Caki2 (cell line): ENCODE results near the gene ZNF846. TPM values are rescaled to one million over a fixed set of nuclear protein-coding genes. Genes with fewer than 3 reads are reported as not detected.
"Not testable (repeated sequence)": the region's sequence is repeated elsewhere in the genome, so short reads cannot be mapped to it uniquely, and the experiment has no call there.

Experiments used
- DNase-seq: peaks from one replicate; pipeline ENCODE4 v3.0.0-alpha.2; 2015; ENCODE audit warnings: low read depth
- in situ Hi-C: cut with HindIII; loops from 2 replicates; pipeline ENCODE4 v1.10.0; 2016; ENCODE audit warnings: low sequenced_read_pairs, low pct_unique_long_range_greater_than_20kb, mixed read lengths
- total RNA-seq: library from RNA; depleted of rRNA; stranded (reverse); fragments of >200 nt; shearing (Covaris generic); gene quantifications from 2 replicates; pipeline ENCODE4 v1.2.3, GENCODE V29; 2014; ENCODE audit warnings: low replicate concordance

ZNF846 gene
- total RNA-seq, 1 experiment from 2014 or later: 3.8 TPM

GRCh38 chr19:9786342-9786741 lies 17.8 kb upstream of the ZNF846 start:
- no peak for DNase-seq
- in situ Hi-C loops: no loop called here

GRCh38 chr19:9785367-9786331 lies 17.1 kb upstream of the ZNF846 start:
- in situ Hi-C loops: no loop called here
- peak; percentile 77 for DNase-seq

- in situ Hi-C loops: not testable (repeated sequence)
Observed at GRCh38 chr19:9784163-9784496, 15.6 kb upstream of the ZNF846 start.

GRCh38 chr19:9782338-9782737 lies 13.8 kb upstream of the ZNF846 start:
- DNase-seq: no peak
- in situ Hi-C loops: no loop called here

More at GRCh38 chr19:9784163-9784496, 15.6 kb upstream of the ZNF846 start:
- DNase-seq: peak; percentile 12

GRCh38 chr19:9757544-9758501 lies 10.7 kb downstream of the ZNF846 start:
- in situ Hi-C loops: no loop called here

GRCh38 chr19:9752701-9753443 lies 15.7 kb downstream of the ZNF846 start:
- DNase-seq: no peak
- in situ Hi-C loops: no loop called here

More at GRCh38 chr19:9757544-9758501, 10.7 kb downstream of the ZNF846 start:
- DNase-seq: no peak

GRCh38 chr19:9751446-9751845 lies 17.1 kb downstream of the ZNF846 start:
- DNase-seq: no peak
- in situ Hi-C loops: no loop called here

- no peak for DNase-seq
- in situ Hi-C loops: no loop called here
Observed at GRCh38 chr19:9741476-9742171, 26.9 kb downstream of the ZNF846 start.

GRCh38 chr19:9735986-9736385 lies 32.6 kb downstream of the ZNF846 start:
- DNase-seq: no peak
- in situ Hi-C loops: no loop called here

- in situ Hi-C loops, DNase-seq: not testable (repeated sequence)
Observed at GRCh38 chr19:9730056-9730455, 38.5 kb downstream of the ZNF846 start.

GRCh38 chr19:9729162-9729561 lies 39.4 kb downstream of the ZNF846 start:
- in situ Hi-C loops: no loop called here
- no peak for DNase-seq

GRCh38 chr19:9727644-9728043 lies 40.9 kb downstream of the ZNF846 start:
- no peak for DNase-seq
- in situ Hi-C loops: no loop called here

GRCh38 chr19:9725508-9726201 lies 42.9 kb downstream of the ZNF846 start:
- DNase-seq, in situ Hi-C loops: not testable (repeated sequence)

- DNase-seq: no peak
- in situ Hi-C loops: no loop called here
Observed at GRCh38 chr19:9724157-9724556, 44.4 kb downstream of the ZNF846 start.

- in situ Hi-C loops: no loop called here
- DNase-seq: no peak
Observed at GRCh38 chr19:9721861-9722260, 46.7 kb downstream of the ZNF846 start.

GRCh38 chr19:9720541-9720940 lies 48.0 kb downstream of the ZNF846 start:
- DNase-seq: no peak
- in situ Hi-C loops: no loop called here

GRCh38 chr19:9711815-9712214 lies 56.7 kb downstream of the ZNF846 start:
- no peak for DNase-seq
- in situ Hi-C loops: no loop called here
